Stimulated activated CD8-positive, alpha-beta memory T cell treated with anti-CD3 and anti-CD28 coated beads, Interleukin-15, amount 100 ng/mL, for 24 hours (primary cell): ENCODE measurements around the gene MMADHC.

Source experiments
- DNase-seq: peaks from one replicate; pipeline ENCODE4 v3.0.0-alpha.2; 2020; ENCODE audit warnings: low read depth

Gene MMADHC

GRCh38 chr2:149556452-149556851, 31.1 kb downstream of the MMADHC start:
- no peak for DNase-seq

DNA sequence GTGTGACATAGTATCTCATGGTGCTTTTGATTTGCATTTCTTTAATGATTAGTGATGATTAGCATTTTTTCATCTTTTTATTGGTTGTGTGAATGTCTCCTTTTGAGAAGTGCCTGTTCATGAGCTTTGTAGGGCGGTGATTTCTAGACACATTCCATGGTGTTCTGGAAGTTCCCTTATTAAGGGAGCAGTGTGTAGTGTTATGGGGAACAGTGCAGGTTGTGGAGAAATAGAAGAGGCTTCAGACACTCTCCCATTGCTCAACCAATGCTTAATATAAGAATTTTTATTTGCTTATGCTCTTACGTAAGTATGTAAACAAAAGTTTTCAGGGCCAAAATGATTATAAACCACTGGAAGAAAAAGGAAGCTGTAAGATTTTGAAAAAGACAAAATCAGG, 34.7 kb downstream of the MMADHC start:
- DNase-seq = no peak

- DNase-seq = no peak
Measured at GRCh38 chr2:149552226-149552625, 35.3 kb downstream of the MMADHC start.

- no peak for DNase-seq
Measured at GRCh38 chr2:149544692-149545091, 42.9 kb downstream of the MMADHC start.

DNA sequence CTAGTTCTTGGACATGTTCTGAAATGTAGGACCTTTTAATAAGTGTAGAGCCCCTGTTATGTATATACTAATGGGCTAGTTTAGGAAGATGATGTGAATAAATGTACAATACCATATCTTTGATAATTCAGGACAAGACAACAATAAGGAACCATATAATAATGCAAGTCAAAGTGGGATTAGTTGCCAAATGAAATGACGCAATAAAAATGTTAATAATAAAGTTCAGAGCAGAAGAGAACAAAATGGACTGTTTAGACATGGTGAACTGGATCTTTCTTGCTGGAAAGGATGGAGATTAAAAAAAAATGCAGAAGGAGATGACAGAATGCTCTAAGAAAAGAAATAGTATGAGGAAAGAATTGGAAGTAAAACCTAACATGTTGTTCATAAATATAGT, 43.7 kb downstream of the MMADHC start:
- DNase-seq = no peak

- DNase-seq = no peak
Measured at GRCh38 chr2:149540138-149540537, 47.4 kb downstream of the MMADHC start.

- no peak for DNase-seq
Measured at GRCh38 chr2:149538138-149538833, 49.3 kb downstream of the MMADHC start.

DNA sequence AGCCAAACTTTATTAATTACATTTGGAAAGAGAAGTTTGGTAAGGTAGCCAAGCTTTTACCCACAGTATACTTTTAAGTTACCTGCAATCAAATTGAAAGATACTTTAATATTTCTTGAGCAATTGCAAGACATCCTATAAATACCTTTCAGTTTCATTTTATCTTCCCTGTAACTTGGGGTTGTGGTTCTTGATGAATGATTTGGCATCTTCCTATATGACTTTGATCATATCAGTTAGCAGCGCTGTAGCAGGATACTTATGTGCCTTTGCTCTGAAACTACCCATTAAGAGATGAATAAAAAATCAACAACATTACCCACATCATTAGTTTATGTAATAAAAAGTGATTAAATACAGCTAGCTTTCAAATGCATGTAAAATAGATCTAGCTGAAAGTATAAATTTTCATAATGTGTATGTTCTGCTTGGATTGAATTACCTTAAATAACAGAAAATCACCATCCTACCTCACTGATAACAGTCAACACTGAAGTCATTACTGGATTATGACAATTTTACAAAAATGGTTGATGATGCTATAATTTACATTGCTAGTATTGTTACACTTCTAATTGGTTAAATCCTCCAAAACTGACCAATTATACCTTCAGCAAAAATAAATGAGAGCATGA, 50.4 kb downstream of the MMADHC start:
- no peak for DNase-seq

GRCh38 chr2:149536649-149537048, 50.9 kb downstream of the MMADHC start:
- DNase-seq = no peak

DNA sequence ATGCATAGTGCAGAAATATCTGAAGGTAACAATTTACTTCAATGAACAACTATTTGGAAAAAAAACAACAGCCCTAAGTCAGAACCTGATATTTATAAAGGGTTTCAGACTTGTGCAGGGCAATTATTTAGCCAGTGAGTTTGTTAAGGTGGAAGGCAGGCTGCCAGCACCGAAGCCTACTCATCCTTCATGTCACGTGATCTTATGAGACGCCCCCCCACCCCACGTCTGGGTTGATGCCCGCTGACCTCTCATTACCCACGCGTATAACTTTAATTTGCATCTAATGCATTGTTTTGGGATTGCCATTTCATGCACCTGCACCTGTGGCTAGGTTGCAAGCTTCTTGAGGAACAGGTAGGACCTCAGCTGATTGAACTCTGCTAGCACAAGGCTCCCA, 52.9 kb downstream of the MMADHC start:
- no peak for DNase-seq

DNA sequence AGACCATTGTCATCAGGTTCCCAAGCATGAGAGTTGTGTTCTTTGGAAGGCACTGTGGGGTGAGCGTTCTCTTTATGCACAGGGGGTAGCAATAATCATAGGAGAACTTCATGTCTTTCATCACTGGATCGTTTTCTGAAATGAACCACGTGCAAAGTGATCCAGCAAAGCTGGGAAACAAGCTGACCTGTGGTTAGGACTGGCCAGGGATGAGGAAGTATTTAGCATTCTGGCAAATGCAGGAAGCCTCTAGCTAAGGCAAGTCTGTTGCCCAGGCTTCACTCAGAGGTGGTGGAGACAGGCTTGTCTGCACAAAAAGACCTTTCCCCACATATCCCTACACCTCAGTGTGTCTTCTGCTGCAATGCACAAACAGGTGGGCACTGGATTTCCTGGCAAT, 58.6 kb downstream of the MMADHC start:
- no peak for DNase-seq

DNA sequence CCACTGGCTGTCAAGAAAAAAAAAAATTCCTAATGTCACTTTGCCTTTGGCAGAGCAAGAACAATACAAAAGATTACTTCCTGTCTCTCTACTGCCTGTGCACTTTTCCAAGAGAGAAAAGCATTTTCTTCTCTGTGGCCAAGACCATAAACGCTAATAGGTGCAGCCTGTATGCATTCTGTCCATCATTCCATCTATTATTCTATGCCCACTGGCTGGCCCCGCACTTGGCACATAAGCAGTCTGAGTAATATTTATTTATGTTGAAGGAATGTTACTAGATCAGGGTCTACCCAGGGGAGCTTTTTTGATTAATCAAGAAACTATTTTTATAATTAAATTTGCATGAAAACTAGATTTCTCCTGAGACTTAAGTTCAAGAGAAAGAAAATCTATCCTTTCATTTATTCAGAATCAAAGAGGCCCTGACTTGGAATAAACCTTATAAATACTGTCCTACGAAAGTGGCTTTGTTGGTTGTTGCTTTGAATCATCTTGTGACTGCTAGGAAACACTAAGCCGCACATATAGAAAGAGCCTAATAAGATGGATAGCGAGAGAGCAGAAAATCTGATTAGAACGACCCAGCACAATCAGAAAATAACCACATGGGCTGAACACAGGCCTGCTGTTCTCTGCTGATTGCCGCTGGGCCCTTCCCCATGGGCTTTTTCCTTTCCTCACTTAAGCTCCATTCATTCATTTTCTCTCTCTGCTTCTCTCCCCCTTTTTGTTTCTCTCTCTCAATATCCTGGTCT, 59.4 kb downstream of the MMADHC start:
- no peak for DNase-seq

GRCh38 chr2:149526689-149527088, 60.9 kb downstream of the MMADHC start:
- no peak for DNase-seq

DNA sequence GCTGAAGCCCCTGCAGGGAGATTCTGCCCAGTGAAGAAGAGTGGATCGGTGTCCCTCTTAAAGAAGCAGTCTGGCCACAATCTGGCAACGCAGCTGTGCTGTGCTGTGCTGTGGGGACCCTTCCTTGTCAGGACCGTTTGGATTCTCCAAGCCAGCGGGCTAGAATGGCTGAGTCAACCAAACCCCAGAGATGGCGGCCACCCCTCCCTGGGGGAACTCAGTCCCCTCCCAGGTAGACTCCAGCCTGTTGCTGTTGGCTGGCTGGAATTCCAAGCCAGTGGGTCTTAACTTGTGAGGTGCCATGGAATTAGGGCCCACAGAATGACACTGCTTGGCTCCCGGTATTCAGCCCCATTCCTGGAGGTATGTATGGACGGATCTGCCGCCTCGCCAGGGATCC, 62.3 kb downstream of the MMADHC start:
- DNase-seq = no peak
